Hematopoietic multipotent progenitor cell treated with erythropoietin and hydrocortisone succinate and interleukin-3 and kit ligand, for 15 days (in vitro differentiated cells): Measurements from ENCODE around the gene PAIP2.
"Not testable (repeated sequence)": the region's sequence is repeated elsewhere in the genome, so short reads cannot be mapped to it uniquely, and the experiment has no call there.

ENCODE experiments used
- DNase-seq: peaks from one replicate; pipeline ENCODE4 v3.0.0-alpha.2; 2015; ENCODE audit warnings: low spot score

The PAIP2 gene, protein sequence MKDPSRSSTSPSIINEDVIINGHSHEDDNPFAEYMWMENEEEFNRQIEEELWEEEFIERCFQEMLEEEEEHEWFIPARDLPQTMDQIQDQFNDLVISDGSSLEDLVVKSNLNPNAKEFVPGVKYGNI

DNA sequence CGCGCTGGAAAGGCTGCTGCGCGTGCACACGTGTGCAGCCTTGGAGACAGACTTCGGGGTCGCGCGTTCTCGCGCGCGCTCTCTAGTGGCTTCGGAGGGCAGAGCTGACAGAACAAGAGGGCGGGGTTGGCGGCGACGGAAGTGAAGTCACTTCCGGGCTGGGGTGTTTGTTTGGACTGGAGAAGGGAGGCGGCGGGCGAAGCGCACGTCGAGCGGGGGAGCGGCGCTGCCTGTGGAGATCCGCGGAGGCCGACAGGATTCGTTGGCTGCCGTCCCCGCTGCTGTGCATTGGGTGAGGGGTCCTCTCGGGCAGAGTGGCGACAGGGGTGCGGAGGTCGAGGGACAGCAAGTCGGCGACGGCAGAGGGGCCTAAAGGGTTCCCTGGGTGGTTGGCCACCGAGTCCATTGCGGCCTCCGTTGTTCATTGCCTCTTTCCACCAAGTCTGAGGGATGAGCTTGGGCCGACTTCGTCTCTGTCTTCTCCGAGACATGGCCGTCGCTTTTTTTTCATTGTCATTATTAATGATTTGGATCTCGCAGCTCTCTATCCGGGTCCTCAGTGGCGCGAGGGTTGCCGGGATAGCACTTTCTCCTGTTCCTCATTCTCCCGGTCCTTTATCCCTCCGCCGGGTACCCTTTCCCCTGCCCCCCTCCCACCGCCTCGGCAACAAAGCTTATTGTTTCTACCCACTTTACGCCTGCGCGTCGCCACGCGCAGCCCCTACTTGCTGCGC lies at the start of gene PAIP2:
Gene PAIP2 (plus strand): TSS at position 166 of the 734 bp plus-strand sequence. CDS start 21,931 bp downstream, outside the sequence.
- peak; percentile 96 for DNase-seq

DNA sequence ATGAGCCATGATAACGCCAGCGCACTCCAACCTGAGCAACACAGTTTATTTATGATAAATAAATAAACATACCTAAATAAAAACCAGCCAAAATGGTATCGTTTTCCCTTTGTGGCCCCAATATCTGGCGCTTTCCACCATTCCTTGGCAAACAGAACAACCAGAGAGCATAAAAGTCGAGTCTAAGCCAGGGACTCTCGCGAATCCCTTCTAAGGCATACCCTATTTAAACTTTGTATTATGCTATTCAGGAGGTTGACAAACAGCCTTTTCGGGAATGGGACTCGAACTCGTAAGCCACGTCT lies 48.5 kb upstream of the PAIP2 start:
- DNase-seq = no peak

DNA sequence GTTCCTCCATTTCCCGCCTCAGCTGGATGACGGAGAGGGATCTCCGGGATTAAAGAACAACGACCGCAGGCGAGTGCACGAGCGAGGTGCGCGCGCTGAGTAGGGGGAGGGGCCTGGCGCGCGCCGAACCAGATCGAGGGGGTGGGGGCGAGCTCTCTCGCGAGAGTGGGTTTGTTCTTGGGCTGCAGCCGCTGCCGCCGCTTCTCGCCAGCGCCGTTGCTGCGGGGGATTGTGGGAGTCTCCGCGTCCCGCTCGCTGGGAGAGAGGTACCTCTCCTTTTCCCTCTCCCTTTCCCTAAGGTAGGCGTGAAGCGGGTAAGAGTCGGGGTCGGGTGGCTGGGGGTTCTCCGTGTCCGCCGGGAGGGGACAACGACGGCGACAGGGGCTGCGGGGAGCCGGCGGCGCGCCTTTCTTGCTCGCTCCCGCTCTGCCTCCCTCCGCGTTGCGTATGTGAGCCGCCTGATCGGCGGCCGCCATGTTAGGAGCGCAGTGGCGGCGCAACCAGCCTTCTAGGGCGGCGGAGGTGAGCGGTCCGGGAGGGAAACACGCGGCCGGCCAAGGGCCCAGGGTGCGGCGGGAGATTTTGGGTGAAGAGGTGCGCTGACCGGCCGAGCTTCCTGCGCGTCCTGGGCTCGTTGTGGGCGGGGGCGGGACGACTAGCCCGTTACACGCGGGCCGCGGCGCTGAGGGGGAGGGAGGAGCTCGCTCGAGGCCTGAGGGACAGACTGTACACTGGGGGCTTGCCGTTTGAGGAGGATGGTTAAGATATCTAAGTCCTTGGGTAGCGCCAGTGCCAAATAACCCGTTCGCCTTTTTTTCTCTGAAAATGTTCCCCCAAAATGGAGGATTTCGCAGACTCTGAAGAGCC lies 47.9 kb upstream of the PAIP2 start, which contains the start of gene MATR3:
Gene MATR3 (plus strand): TSS at position 234 of the 867 bp plus-strand sequence. CDS start 13,676 bp downstream, outside the sequence.
- DNase-seq = peak; percentile 89

DNA sequence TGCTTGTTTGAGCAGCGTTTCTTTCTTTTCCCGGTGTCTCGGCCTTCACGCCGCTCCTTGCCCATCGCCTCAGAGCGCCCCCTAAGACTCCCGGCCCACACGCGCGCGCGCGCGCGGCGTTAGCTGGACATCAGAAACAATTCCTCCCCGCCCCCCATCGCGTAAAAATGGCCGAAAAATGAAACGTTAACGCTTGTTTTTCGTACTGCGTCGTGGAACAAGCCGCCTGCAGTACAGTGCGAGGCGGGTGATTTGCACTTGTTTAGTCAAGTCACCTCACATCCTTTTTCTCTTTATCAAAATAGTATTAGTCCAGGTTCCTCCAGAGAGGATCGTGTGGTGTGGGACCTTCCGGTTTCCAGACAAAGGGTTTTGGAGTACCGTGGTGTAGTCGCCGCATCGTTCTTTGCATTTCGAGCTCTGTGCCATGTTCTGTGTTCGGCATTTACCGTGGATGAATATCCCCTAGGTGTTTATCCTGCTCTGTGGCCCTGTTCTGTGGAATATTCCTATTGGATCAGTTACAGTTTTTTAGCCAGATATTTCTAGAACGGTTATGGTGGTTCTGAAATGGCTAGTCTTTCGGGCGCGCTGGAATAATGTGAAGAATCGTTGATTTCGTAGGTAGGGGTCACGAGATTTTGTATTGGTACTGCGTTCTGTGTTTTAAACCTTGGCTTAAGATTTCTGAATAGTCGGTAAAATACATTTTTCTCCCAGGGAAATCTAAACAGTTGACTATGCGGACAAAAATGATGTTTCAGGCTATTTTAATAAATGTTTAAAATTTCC lies 47.1 kb upstream of the PAIP2 start:
- DNase-seq = peak; percentile 63

DNA sequence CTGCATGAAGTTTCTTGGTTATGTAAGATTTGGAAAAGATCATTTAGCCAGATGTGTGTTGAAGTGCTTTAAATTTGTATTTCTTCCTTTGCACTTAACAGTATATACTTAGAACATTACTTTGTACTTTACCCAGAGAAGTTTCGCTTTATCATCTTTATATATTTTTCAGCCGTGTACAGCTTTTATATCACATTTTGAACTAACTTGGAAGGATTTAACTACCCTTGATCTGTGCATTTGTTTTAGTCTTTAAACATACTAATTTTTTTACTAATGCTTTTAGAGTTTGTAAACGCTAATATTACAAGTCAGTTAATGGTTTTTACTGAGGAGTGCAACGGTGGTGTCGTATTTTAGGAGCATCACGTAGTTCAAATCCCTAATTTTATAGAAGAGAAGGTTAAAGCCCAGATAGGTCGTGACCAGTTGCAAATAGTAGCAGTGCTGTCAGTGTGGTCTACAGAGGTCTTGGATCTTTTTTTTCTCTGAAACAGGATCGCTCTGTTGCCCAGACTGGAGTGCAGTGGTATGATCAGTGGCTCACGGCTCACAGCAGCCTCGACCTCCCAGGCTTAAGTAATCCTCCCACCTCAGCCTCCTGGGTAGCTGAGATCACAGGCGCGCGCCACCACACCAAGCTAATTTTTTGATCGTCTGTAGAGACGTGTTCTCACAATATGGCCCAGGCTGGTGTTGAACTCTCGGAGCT lies 46.2 kb upstream of the PAIP2 start:
- DNase-seq = no peak

DNA sequence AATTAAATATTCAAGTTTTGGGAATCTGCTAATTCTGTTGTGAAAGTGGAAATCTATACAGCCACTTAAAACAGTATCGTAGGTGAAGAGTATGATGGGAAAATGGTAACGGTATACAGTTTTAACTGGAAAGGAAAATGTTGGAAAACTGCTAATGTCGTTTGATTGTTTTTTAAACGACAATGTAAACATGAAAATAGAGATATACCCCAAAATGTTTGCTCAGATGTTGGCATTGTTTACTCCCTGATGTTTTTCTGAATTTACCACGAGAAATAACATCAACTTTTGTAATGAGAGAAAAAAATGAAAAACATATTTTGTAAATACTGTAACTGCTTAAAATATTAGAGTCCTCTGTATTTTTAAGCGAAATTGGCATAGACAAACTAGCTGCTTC lies 45.5 kb upstream of the PAIP2 start:
- no peak for DNase-seq

DNA sequence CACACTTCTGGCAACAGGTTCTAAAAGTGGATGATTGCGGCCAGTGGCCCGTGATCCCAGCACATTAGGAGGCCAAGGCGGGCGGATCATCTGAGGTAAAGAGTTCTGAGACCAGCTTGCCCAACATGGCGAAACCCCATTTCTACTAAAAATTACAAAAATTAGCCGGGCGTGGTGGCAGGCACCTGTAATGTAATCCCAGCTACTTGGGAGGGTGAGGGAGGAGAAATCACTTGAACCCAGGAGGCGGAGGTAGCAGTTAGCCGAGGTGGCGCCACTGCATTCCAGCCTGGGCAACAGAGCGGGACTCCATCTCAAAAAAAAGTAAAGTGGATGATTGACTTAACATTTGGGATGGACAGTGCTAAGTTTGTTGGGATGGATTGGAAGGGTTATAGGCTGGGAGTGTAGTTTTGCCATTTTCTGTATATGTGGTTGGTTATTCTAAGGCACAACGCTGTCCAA lies 44.8 kb upstream of the PAIP2 start:
- DNase-seq = no peak

DNA sequence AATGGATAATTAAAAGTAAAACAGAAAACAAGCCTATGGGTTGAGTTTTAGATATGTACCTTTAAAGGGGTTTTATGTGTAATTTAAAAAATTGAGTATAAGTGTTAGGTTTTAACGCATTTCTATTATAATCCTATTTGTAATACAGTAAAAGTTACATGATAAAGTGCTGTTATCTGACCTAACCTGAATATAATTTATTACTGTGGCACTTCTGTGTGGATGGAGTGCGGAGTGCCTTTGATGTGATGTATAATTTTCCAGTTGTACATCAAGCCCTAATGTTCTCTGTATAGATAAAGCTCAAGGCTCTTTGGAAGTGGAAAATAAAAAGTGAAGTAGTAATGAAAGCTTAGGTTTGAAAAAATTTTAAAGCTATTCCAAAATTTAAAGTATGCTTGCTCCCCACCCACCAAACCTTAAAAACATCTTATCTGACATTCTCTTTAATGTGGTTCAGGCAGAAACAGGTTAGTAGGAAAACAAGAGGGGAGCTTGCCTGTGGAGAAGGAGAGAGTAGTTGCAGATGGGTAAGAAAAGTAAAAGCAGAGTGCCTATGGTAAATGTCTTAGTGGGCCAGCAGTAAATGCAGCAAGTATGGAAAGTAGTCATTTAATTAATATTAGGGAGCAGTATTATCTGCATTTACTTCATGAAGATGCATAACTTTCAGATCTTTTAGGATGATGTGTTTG lies 44.1 kb upstream of the PAIP2 start:
- DNase-seq = no peak

DNA sequence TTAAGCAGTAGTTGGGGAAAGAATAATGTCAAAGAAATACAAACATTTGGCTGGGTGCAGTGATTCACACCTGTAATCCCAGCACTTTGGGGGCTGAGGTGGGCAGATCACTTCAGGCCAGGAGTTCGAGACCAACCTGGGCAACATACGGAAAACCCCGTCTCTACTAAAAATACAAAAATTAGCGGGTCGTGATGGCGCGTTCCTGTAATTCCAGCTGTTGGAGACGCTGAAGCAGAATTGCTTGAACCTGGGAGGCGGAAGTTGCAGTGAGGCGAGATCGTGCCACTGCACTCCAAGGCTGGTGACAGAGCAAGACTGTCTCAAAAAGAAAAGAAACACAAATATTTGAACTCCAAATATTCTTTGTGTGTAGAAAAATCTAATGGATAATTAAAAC lies 43.4 kb upstream of the PAIP2 start:
- no peak for DNase-seq

DNA sequence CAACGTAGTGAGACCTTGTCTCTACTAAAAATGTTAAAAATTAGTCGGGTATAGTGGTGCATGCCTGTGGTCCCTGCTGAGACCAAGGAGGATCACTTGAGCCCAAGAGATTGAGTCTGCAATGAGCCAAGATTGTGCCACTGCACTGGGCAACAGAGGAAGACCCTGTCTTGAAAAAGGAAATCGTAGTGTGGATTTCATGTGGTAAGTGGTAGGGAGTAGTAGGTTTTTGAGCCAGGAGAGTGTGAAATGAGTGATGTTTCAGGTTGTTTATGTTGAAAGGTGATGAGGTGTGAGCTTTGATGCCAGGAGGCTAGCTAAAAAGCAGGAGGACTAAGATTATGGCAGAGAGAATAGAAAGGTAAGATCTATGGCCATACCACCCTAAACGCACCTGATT lies 42.2 kb upstream of the PAIP2 start:
- DNase-seq = no peak

DNA sequence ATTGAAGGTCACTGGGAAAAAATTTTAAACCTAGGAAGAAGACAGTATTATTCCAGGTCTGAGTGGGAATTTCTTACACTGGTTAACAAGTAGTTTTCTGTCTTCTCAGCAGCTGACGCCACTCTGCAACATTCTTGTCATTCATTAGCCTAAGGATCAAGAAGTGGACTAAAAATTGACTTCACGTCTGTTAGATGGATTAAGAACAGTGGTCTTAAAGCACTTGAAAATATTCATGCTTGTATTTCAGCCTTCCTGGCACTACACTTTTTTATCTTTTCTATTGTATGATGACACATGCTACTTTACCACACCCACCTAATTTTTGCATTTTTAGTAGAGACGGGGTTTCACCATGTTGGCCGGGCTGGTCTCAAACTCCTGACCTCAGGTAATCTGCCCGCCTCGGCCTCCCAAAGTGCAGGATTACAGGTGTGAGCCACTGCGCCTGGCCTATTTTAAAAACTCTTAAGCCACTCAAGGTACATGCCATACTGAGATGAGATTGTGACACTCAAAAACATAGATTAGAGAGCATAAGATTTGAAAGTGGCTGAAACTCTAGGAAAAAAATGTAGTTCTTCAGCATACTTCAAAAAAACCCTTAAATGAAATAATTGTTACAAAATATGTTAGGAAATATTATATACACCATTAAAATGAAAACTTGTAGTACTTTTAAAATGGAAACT lies 39.7 kb upstream of the PAIP2 start:
- no peak for DNase-seq

DNA sequence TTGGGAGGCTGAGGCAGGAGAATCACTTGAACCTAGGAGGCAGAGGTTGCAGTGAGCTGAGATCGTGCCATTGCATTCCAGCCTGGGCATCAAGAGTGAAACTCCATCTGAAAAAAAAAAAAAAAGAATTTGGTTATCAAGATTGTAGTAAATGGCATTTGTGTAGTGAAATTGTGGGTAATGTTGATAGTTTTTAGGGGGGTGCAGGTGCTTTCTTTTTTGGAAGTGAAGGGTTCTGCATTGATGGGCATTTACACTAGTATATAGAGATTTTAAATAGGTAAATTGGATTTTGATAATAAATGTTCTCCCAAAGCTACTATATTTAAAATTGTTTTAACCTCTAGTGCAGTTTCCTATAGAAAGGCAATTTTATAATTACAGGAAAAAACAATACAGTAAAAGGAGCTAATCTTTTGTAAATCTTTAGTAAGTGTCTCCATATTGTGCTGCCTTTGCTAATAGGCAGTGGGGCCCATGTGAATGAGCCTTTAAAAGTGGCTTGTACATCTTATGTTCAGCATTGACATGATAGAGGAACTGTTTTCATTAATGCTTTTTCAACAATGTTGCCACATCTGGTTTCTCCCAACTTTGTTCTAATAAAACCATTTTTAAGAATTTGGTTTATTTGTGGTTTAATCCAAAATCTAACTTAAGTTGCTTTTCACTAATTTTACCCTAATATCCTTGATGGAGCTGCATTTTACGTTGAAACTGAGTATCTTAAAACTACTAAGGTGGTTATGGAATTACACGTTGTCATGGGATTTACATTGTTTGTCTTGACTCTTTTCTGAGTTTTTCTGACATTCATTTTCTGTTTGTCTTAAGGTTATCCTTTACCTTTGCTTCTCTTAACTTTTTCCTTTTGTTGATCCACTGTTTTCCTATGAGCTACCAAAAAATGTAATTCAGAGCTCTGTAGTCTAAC lies 37.0 kb upstream of the PAIP2 start:
- DNase-seq = no peak

DNA sequence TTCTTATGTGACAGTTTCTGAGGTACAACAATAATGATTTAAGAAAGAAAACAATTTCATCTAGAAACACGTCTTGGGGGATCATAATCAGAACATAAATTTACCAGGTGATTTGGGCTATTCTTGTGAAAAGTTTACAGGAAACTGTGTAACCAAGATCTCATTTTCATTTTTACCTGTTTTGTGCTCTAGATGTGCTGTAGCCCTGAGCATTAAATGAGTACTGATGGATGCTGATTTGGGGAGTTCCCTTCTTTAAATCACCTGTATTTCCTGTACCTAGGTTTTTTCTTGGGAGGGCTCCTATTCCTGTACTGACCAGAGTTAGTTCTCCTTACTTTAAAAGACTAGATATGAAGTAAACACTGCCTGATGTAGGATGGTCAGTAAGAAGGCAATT lies 35.5 kb upstream of the PAIP2 start:
- no peak for DNase-seq

DNA sequence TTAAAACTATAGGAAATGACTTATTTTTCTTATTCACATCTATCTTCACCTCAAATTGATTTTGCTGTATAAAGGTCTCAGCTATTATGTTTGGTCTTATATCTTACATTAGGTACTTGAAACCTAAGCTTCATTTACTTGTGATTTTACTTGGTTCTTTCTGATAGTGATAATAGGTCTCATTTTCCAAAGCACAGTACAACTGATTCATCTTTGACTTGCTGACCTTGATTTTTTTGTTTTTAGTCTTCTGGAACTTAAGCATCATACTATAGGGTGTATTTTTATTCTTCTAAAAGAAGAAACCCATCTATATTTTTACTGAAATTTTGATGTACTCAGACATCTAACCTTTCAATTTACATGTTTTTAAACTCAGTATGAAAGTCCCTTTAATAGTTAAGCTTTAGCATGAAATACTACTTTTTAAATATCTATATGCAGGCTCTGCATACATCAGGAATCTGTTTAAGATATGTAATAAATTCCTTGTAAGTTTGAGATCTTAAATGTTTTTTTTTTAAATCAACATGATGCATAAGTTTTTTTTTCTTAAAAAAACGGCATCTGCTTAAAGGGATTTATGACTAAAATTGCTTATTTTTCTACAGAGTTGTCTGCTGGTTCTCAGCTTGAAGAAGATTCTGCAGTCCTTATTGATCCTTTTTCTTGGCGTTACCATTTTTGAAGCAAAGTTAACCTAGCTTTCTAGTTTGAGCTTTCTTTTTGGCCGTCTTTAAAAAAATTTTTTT lies 34.9 kb upstream of the PAIP2 start:
- no peak for DNase-seq

DNA sequence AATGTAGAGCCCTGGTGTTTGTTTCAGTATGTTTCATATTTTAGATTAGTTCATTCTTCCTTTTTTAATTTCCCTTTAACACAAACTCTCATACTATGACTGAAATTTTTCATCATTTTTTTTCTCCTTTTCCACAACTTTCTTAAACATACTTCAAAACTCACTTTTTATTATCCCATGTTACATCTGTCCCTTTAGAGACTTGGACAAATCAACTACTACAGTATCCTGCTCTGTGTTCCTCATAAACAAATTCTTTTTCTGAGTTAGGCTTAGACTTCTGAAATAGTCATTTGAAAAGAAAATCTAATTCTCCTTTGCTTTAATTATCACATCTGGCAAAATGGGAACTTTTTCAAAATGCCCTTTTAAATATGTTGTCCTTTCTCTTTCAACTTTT lies 32.9 kb upstream of the PAIP2 start:
- no peak for DNase-seq

DNA sequence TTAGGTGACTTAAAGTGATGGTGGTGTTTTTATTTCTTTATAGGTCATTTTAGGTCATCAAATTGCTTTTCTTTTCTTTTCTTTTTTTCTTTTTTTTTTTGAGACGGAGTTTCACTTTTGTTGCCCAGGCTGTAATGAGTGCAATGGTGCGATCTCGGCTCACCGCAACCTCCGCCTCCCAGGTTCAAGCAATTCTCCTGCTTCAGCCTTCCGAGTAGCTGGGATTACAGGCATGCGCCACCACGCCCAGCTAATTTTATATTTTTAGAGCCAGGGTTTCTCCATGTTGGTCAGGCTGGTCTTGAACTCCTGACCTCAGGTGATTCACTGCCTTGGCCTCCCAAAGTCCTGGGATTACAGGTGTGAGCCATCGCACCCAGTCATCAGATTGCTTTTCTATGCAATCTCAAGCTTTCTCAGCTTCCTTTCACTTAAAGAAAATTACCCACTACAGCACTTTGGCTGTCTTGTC lies 30.9 kb upstream of the PAIP2 start:
- not testable (repeated sequence) for DNase-seq

DNA sequence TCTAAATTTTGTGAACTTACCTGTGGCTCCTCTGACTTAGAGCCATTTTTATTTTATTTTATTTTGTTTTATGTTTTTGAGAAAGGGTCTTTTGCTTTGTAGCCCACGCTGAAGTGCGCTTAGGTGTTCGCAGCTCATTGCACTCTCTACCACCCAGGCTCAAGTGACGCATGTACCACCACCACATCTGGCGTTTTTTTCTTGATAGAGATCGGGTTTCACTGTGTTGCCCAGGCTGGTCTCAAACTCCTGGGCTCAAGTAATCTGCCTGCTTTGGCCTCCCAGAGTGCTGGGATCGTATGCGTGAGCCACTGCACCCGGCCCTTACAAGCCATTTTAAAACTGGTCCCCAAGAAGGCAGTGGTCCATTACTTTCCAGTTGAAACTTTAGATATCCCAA lies 29.6 kb upstream of the PAIP2 start:
- DNase-seq = no peak

DNA sequence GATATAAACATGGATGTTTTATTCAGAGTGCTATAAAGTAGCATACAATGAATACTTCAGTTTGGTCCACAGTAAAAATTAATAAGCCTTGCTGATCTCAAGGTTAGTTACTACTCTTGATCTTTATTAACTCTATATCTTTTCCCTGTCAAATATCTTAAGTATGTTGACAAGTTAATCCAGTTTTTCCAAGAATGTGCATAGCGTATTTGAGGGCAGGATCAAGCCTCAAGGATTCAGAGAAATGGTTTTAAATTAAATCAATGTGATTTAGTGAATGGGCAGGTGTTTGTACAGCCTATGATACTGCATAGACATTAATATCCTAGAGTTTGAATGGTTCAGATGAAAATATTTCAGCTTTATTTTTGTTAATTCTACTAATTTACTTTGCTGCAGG lies 27.4 kb upstream of the PAIP2 start:
- DNase-seq = no peak
